Astrocyte of the cerebellum (primary cell): Measurements from ENCODE around the gene CDK18.

Source experiments
- DNase-seq: peaks from one replicate; pipeline ENCODE4 v3.0.0-alpha.2; 2011; ENCODE audit warnings: low read depth
- H3K4me3 ChIP-seq: 2 replicates; pipeline ENCODE4 v1.5.1; 2011; ENCODE audit warnings: mild to moderate bottlenecking, low read depth, low read length, moderate library complexity
- CTCF ChIP-seq: IDR thresholded peaks from 2 replicates; pipeline ENCODE4 v1.5.1; 2012; ENCODE audit warnings: low read length, low read depth, moderate library complexity, mild to moderate bottlenecking; ENCODE audit errors: missing control alignments
- in situ Hi-C: cut with HindIII; loops from 2 replicates; pipeline ENCODE4 v1.10.0; 2017; ENCODE audit warnings: low sequenced_read_pairs

The CDK18 gene

GRCh38 chr1:205494115-205494514 is 10.4 kb upstream of the CDK18 start:
- no peak for TF ChIP-seq CTCF
- in situ Hi-C loops, result no loop called here
- no peak overlapping the region for H3K4me3 ChIP-seq
- DNase-seq, result no peak

GRCh38 chr1:205495237-205495823 is 9.1 kb upstream of the CDK18 start:
- in situ Hi-C loops, result no loop called here
- no peak for DNase-seq
- H3K4me3 ChIP-seq, result no peak overlapping the region
- no peak for TF ChIP-seq CTCF

- DNase-seq, result no peak
- in situ Hi-C loops, result no loop called here
- TF ChIP-seq CTCF, result no peak
- no peak overlapping the region for H3K4me3 ChIP-seq
These were observed 7.8 kb upstream of the CDK18 start for GRCh38 chr1:205496661-205497060.

- no peak for TF ChIP-seq CTCF
- no peak for DNase-seq
These were observed 7.1 kb upstream of the CDK18 start for GRCh38 chr1:205497351-205497750.

GRCh38 chr1:205499789-205500188 is 4.7 kb upstream of the CDK18 start:
- in situ Hi-C loops, result no loop called here
- TF ChIP-seq CTCF, result no peak
- no peak overlapping the region for H3K4me3 ChIP-seq
- no peak for DNase-seq

More at GRCh38 chr1:205497351-205497750, 7.1 kb upstream of the CDK18 start:
- in situ Hi-C loops, result no loop called here
- H3K4me3 ChIP-seq, result no peak overlapping the region

- no peak for TF ChIP-seq CTCF
- in situ Hi-C loops, result no loop called here
- no peak for DNase-seq
- H3K4me3 ChIP-seq, result no peak overlapping the region
These were observed 3.9 kb upstream of the CDK18 start for GRCh38 chr1:205500240-205501233.
